Activated CD4-positive, alpha-beta T cell treated with anti-CD3 and anti-CD28 coated beads for 48 hours (primary cell): ENCODE data around the gene GTF2A2.
"Not testable (repeated sequence)": the region's sequence is repeated elsewhere in the genome, so short reads cannot be mapped to it uniquely, and the experiment has no call there.

Source experiments
- DNase-seq: peaks from one replicate; pipeline ENCODE4 v3.0.0-alpha.2; 2020

GTF2A2 gene

DNA sequence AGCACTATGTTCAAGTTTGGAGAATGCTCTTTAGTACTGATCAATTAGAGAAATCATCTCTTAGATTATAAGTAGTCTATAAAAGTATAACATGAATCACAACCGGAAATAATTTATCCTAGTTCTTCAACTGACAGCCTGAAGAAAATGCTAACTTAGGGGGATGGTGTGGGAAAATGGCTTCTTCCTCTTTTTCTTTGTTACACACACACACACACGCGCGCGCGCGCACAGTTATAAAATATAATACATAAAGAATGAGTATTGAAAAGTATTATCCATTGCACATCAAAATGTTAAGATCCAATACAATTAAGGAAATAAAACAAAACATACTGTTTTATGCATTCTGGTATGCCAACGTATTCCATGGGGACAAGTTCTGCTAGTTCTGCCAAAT, 11.2 kb upstream of the GTF2A2 start:
- no peak for DNase-seq

DNA sequence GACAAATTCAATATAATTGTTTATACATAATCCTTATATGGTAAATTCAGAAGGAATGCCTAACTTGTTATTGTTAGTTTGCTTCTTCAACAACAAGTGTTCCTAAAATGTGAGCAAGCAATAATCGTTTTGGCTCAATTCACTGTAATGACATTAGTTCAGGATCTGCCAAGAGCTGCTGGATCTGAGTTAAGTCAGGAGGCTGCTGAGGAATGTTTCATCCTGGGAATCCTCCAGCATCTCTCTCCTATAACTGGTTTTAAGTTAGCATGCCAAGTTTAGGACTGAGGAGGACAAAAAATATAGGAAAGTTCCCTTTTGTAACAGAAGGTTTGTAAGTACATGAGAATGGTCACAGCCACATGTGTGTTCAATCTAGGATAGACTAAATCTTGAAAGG, 4.9 kb upstream of the GTF2A2 start:
- no peak for DNase-seq

DNA sequence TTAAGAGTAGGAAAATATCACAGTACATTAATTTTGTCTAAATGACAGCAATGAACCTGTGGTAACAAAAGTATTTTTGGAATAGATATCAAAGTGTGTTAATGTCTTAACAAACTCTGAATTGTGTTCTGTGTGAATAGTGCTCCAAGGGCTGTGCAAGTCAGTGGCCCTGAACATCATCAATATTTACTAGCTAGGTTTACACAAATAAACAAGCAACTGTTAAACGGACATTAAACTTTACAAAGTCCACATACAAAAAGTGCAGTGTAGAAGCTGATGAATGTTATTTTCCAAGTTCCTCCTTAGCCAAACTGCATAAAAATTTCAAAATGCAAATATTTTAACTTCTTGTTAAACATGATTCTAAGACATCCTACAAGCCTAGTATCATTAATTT, 2.1 kb upstream of the GTF2A2 start:
- no peak for DNase-seq

DNA sequence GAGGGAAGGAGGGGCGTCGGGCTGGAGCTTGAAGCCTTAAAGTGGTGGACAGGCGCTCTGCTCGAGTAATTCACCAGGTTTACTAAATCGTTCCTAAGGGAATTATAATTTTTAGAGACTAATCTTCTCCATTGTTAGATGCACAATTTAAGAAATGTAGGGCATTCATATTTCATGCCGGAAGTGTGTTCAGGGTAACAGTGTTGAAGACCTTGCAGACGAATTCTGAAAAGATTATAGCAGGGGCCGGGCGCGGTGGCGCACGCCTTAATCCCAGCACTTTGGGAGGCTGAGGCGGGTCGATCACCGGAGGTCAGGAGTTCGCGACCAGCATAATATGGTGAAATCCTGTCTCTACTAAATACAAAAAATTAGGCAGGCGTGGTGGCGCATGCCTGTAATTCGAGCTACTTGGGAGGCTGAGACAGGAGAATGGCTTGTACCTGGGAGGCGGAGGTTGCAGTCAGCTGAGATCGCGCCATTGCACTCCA, 365 bp upstream of the GTF2A2 start:
- DNase-seq, result no peak

DNA sequence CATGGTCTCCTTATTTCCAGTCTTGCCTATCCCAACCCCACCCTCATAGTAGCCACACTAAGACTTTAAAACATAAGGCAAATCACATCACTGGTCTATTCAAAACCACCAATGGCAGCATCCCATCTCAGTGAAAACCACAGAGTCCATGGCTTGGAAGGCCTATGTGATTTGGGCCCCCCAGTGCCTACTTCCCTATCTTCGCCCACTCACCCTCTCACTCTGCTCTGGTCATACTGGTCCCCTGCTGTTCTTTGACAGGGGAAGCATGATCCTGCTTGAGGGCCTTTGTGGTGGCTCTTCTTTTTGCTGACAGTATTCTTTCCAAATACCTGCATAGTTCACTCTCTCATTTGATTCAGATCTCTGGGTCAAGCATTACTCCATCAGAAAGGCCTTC, 3.3 kb downstream of the GTF2A2 start:
- no peak for DNase-seq

DNA sequence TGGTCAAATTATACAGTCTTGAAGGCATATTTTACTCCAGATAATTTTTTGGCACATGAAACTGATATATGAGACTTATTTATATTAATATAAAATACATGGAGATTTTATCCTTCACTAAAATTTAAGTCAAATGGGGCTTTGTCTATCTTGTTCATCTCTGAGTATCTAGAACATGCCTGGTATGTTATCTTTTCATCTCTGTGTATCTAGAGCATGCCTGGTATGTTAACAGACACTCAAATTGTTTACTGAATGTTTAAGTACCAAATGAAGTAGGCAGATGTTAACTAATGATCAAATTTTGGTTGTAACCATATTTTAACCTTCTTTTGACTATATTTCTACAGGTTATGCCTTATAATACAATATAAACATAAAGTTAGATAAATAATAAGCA, 7.7 kb downstream of the GTF2A2 start:
- no peak for DNase-seq

DNA sequence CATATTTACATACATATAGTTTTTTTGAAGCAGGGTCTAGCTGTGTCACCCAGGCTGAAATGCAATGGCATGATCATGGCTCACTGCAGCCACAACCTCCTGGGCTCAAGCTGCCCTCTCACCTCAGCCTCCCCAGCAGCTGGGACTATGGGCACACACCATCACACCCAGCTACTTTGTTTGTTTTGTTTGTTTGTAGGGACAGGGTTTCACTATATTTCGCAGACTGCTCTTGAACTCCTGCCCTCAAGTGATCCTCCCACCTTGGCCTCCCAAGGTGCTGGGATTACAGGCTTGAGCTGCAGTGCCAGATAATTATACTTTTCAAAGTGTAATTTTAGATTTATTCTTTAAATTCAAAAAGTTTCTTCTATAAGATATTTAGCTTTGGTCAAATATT, 10.2 kb downstream of the GTF2A2 start:
- no peak for DNase-seq

DNA sequence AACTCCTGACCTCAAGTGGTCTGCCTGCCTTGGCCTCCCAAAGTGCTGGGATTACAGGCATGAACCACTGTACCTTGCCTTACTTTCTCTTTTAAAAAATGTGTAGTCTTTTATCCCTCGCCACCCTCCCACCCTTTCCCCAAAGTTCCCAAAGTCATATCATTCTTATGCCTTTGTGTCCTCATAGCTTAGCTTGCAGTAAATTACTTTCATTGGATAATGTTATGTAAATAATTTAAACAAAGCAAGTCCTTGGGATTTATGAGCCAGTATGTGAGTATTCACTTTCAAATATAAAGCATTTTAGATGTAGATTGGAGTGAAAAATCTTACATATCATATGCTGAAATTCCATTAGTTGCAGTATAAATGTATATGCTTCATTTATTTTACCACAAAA, 11.0 kb downstream of the GTF2A2 start:
- no peak for DNase-seq

DNA sequence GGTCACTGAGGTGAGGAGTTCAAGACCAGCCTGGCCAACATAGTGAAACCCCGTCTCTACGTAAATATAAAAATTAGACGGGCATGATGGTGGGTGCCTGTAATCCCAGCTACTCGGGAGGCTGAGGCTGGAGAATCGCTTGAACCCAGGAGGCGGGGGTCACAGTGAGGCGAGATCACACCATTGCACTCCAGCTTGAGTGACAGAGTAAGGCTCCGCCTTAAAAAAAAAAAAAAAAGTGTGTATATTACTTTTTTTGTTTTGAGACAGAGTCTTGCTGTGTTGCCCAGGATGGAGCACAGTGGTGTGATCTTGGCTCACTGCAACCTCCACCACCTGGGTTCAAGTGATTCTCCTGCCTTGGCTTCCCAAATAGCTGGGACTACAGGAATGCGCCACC, 11.5 kb downstream of the GTF2A2 start:
- DNase-seq, result not testable (repeated sequence)

DNA sequence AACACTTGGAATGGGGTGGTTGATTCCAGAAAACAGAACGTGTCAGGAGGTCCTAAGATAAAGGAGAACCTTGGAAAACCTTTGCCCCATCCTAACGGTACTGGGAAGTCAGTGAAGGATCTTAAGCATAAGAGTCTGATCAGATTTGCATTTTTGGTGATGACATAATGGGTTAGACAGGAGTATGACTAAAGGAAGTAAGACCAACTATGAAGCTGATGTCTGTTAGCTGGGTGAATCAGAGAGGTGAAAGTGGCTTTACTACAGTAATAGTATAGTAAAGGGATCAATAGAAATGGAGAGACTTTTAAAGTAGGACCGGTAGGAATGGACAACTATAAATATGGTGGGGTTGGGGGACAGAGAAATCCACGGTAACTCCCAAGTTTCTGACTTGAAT, 12.6 kb downstream of the GTF2A2 start:
- no peak for DNase-seq

DNA sequence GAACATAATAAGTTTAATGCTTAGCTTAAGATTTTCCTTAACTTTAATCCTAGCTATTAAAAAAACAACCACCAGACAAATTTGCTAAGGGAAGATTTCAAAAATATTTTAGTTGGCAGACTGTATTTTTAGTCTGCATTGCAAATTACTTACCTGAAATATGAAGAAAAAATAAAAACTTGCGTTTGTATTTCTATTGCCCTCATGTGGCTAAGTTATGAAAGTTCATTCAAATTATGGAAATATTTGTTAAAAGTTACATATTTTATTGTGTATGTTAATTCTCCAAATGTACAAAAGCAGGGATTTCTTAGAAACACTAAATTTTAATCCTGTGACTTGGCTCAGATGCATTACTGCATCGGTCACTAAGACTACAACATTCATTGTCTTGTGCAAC, 15.0 kb downstream of the GTF2A2 start:
- no peak for DNase-seq

DNA sequence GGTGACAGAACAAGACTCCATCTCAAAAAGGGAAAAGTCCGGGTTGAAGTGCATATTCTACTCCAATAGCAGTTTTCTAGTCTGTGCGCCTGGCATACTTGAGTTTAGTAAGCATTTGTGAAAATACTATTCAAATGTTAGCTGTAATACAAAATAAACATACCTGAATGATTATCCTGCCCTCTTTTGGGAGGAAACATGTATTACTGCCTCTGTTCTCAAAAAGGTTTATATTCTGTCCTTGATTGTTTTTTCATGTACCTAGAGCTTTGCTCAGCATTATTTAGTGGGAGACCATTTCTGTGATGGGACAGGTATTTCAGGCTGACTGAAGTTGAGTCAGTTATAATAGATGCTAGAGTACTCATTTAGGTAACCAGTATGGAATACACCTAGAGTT, 19.8 kb downstream of the GTF2A2 start:
- DNase-seq, result not testable (repeated sequence)

DNA sequence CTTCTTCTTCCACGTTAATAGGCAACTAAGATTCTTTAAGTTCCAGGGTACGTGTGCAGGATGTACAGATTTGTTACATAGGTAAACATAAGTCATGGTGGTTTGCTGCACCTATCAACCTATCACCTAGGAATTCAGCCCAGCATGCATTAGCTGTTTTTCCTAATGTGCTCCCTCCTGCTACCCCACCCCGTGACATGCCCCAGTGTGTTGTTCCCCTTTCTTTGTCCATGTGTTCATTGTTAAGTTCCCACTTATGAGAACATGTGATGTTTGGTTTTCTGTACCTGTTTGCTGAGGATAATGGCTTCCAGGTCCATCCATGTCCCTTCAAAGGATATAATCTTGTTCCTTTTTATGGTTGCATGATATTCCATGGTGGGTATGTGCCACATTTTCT, 21.1 kb downstream of the GTF2A2 start:
- DNase-seq, result no peak

DNA sequence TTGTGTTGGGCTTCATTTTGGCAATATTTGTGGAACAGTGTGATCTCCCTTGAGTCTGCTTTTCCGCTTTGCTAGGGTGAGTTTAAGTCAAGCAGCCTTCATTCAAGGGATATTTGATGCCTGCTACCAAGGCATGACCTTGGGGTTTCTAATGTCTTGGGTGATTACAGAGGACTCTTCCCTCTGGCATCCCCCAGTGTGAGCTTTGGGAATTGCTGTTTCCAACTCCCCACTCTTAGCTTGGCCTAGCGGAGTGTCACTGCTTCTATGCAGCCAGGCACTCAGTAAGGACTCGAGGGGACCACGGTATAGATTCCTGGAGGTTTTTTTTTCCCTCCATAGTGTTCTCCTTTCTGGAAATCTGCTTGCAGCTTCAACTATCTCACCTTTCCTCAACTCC, 24.6 kb downstream of the GTF2A2 start:
- DNase-seq, result no peak

DNA sequence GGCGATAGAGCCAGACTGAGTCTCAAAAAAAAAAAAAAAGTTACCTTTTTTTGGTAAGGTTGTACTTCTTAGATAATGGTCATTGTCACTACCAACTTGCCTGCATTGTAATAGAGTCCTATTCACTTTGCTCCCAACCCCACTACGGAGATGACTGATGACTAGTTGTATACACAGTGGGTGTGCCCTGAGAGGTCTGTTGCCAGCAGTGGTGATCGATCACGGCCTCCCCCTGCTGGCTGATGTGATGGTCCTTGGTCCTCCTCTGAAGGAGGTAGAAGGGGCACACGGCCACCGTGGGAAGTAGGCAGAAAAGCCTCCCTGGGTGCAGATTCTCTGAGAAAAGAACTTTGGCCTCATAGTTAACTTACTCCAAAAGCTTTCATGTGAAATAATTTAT, 35.0 kb downstream of the GTF2A2 start:
- peak; percentile 71 for DNase-seq

DNA sequence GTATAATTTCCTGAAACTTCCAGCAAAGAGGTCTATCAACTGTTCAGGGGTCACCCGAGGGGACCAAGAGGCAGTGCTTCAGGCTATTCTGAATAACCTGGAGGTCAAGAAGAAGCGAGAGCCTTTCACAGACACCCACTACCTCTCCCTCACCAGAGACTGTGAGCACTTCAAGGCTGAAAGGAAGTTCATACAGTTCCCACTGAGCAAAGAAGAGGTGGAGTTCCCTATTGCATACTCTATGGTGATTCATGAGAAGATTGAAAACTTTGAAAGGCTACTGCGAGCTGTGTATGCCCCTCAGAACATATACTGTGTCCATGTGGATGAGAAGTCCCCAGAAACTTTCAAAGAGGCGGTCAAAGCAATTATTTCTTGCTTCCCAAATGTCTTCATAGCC, 38.9 kb downstream of the GTF2A2 start:
- DNase-seq, result no peak

DNA sequence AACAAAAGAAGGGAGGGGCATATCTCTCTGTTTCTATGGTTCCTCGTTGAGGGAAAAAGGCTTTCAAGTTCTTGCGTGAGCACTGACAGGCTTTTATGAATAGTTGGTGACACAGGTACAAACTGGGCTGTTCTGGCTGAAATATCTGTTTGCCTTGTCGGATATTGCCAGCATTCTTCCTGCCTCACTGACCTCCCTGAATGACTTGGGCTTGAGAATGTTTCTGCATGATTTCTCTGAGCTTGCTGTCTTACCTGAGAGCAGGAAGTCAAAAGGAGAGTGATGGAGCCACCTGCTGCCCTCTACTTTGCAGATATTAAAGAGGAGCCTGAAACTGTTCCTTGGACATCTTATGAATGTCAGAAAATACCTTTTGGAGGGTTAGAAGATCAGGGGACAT, 40.9 kb downstream of the GTF2A2 start:
- DNase-seq, result no peak

DNA sequence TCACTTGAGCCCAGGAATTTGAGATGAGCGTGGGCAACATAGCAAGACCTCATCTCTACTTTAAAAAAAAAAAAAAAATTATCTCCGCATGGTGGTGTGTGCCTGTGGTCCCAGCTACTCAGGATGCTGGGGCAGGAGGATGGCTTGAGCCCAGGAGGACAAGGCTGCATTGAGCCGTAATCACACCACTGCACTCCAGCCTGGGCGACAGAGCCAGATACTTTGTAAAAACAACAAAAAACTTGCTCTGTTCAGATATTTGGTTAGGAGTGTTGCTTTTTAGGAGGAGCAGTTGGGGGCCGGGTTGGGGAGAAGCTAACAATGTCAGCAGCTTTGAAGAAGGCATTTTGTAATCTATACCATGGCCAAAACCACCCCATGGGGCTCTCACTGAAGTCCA, 41.7 kb downstream of the GTF2A2 start:
- DNase-seq, result no peak

DNA sequence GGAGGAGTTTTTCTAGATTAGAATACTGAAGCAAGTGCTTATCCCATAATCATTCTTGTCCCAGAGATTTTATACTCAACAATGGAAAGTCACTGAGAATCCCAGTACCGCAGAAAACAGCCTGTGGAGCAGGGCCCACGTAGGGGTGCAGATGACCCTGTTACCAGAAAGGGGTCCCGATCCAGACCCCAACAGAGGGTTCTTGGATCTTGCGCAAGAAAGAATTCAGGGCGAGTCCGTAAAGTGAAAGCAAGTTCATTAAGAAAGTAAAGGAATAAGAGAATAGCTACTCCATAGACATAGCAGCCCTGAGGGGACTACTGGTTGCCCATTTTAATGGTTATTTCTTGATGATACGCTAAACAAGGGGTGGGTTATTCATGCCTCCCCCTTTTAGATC, 43.2 kb downstream of the GTF2A2 start:
- DNase-seq, result no peak

DNA sequence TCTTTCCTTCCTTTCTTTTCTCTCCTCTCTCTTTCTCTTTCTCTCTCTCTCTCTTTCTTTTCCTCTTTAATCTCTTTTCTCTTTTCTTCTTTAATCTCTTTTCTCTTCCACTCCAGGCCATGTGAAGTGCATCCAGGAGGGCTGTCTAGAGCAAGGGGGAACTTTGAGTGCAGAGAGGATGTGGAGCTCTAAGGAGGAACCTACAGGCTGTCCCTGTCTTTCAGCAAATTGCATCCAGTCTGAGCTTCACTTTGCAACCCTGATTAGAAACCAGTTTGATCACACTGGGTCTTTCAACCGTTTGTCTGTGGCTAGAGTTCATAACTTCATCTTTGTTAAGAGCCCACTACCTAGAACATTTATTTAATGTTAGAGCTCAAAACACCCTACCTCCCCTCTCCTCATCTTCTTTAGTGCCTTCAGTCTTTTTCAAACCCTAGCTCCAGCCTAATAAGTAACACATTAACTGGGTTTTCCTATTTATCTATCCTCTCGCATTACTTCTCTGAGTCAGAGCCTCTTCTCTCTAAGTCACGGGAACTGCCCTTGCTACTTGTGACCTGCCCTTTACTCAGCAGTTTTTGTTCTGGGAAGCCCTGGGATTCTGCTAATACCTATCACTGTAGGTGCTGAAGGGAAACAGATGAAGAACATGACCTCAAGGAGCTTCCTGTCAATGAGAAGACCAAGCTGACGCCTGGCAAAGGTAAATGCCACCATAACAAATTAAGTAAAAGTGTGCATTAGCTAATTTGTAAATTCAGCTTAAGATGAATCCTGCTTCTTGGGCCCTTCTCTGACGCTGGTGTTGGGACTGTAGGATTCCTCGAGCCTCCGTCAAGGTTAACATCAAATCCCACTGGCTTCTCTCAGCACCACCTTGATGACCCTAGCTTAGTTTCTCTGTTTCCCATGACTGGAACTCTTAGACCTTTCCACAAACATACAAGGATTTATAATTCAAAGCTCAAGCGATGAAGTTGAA, 45.7 kb downstream of the GTF2A2 start, which contains the start of gene GCNT3:
Gene GCNT3, plus strand, starts transcription at position 508 of the 985 bp plus-strand sequence. CDS start 6,456 bp downstream, outside the sequence.
- DNase-seq, result no peak

DNA sequence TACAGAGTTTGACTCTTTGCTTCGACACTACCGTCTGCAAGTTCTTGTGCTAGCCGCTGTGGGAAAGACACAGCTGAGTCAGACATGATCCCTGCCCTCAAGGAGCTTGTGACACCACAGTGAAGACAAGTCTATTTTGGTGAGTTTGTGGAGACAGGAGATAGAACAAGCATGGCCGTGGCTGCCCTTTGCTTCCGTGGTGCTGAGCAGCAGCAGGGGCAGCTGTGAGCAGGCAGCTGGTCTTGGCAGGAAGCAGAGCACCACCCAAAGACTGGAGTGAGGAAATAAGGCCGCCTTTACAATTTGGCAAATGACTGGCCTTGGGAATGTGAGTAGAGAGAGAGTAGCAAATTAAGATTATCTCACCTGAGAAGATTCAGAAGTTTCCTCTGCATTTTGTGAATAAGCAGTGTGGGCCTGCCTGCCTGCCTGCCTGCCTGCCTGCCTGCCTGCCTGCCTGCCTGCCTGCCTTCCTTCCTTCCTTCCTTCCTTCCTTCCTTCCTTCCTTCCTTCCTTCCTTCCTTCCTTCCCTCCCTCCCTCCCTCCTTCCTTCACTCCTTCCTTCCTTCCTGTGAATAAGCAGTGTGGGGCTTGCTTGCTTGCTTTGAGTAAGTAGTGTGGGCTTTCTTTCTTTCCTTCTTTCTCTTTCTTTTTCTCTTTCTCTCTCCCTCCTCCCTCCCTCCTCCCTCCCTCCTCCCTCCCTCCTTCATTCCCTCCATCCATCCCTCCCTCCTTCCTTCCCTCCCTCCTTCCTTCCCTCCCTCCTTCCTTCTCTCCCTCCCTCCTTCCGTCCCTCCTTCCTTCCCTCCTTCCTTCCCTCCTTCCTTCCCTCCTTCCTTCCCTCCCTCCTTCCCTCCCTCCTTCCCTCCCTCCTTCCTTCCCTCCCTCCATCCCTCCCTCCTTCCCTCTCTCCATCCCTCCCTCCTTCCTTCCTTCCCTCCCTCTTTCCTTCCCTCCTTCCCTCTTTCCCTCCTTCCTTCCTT, 47.3 kb downstream of the GTF2A2 start:
- no peak for DNase-seq

DNA sequence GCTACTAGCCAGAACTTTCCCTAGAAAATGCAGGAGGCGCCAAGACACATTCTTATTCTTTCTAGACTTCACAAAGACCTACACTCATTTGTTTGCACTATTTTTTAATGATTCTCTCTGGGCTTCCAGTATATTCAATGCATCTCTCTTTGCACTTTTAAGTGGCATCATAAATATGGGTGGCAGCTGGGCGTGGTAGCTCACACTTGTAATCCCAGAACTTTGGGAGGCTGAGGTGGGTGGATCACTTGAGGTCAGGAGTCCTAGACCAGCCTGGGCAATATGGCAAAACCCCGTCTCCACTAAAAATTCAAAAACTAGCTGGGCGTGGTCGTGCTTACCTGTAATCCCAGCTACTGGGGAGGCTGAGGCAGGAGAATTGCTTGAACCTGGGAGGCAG, 51.3 kb downstream of the GTF2A2 start:
- no peak for DNase-seq

DNA sequence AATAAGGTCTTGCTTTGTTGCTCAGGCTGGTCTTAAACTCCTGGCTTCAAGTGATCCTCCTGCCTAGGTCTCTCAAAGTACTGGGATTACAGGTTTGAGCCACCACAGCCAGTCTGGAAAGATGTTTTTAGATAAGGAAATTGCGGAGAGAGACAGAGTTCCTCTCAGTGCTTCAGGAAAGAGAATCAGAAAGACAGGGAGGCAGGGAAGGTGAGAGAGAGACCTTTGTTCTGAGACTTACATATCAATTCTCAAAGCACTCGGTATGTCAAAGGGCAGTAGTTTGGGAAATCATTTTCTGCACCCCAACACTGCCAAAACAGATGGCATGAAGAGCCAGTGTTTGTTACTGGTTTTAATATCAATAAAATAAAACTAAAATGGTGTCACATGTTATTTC, 58.9 kb downstream of the GTF2A2 start:
- DNase-seq, result no peak
